ENCODE measurements around the gene UBQLNL.

UBQLNL gene

GRCh38 chr11:5556596-5557188, 40.2 kb upstream of the UBQLNL start:
- Histone ChIP-seq H3K4me3 (replicated peaks; ENCODE audit: insufficient read depth, low read length) (no peak overlapping the region), H3K27me3 (ENCODE audit: insufficient read depth, poor library complexity, severe bottlenecking) (no peaks in the 10 kb centered on the region), H3K27ac (replicated peaks) (no peak overlapping the region)
- DNase-seq (ENCODE audit: low read depth in 1 of 2, low spot score in 1 of 2), result no peak
- TF ChIP-seq REST (IDR thresholded peaks at IDR 0.05; ENCODE audit: insufficient replicate concordance, low read depth) (no peak), SPI1 (IDR thresholded peaks at IDR 0.05; ENCODE audit: borderline replicate concordance, low read depth) (no peak), POLR2AphosphoS5 (IDR thresholded peaks at IDR 0.05; ENCODE audit: low read depth) (no peak), GABPA (IDR thresholded peaks at IDR 0.05; ENCODE audit: low read depth) (no peak)
- TF ChIP-seq, protein P1, sequence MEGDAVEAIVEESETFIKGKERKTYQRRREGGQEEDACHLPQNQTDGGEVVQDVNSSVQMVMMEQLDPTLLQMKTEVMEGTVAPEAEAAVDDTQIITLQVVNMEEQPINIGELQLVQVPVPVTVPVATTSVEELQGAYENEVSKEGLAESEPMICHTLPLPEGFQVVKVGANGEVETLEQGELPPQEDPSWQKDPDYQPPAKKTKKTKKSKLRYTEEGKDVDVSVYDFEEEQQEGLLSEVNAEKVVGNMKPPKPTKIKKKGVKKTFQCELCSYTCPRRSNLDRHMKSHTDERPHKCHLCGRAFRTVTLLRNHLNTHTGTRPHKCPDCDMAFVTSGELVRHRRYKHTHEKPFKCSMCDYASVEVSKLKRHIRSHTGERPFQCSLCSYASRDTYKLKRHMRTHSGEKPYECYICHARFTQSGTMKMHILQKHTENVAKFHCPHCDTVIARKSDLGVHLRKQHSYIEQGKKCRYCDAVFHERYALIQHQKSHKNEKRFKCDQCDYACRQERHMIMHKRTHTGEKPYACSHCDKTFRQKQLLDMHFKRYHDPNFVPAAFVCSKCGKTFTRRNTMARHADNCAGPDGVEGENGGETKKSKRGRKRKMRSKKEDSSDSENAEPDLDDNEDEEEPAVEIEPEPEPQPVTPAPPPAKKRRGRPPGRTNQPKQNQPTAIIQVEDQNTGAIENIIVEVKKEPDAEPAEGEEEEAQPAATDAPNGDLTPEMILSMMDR (IDR thresholded peaks at IDR 0.05; ENCODE audit: insufficient read depth, low read length), result no peak

DNA sequence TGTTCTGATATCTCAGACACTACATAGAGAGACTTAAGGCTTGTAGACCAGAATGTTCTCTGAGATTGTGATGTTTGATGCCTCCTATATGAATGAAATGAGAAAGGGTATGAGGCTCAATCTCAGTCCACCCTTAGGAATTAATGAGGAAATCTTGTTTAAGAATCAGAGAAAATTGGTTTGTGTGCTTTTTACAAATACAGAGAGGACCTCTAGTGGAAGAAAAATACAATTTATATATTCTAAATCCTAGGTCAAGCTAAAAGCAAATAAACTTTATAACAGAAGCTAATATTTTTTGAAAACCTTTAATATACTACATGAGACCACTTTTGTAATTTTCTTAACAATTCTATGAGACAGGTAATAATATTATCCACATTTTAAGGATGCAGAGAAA, 36.8 kb upstream of the UBQLNL start:
- no peak for DNase-seq (ENCODE audit: low read depth in 1 of 2, low spot score in 1 of 2)
- no peaks in the 10 kb centered on the region for H3K27me3 ChIP-seq (ENCODE audit: insufficient read depth, poor library complexity, severe bottlenecking)

DNA sequence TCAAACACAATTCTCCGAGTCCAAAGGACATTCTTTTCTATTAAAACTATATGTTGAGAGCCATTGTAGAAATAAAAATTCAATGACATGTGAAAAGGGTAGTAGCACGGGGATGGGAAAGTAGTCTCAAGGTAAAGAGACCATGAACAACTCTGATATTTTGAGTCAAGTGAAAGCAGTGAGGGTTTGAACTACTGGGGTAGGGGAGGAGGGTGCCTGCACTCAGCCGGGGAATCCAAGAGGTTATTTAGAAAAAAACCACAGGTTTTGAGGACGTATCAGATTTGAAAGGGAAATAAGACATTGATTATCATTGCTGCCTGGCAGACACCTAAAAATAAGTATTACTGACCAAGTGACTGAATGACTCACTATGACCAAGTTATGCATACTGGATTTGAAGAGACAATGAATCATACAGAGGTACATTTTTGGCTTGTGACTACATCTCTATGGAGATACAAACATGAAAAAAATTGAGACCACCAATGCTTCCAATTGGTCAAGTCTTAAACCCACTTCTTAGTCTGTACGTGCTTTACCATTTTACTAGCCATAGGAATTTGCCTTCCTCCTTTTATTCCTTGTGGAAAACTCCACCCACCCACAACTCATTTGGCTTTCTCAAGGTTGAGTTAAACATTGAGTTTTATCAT, 34.1 kb upstream of the UBQLNL start:
- DNase-seq (ENCODE audit: low read depth in 1 of 2, low spot score in 1 of 2), result no peak
- Histone ChIP-seq H3K27me3 (ENCODE audit: insufficient read depth, poor library complexity, severe bottlenecking) (no peaks in the 10 kb centered on the region), H3K27ac (replicated peaks) (no peak overlapping the region), H3K4me3 (replicated peaks; ENCODE audit: insufficient read depth, low read length) (no peak overlapping the region)
- TF ChIP-seq SPI1 (IDR thresholded peaks at IDR 0.05; ENCODE audit: borderline replicate concordance, low read depth) (no peak), GABPA (IDR thresholded peaks at IDR 0.05; ENCODE audit: low read depth) (no peak), REST (IDR thresholded peaks at IDR 0.05; ENCODE audit: insufficient replicate concordance, low read depth) (no peak), POLR2AphosphoS5 (IDR thresholded peaks at IDR 0.05; ENCODE audit: low read depth) (no peak)
- TF ChIP-seq, protein P1 (IDR thresholded peaks at IDR 0.05; ENCODE audit: insufficient read depth, low read length), result no peak

More for the DNA sequence above, 36.8 kb upstream of the UBQLNL start:
- no peak for TF ChIP-seq REST (IDR thresholded peaks at IDR 0.05; ENCODE audit: insufficient replicate concordance, low read depth)
- TF ChIP-seq GABPA (IDR thresholded peaks at IDR 0.05; ENCODE audit: low read depth), result no peak
- H3K4me3 ChIP-seq (replicated peaks; ENCODE audit: insufficient read depth, low read length), result no peak overlapping the region
- H3K27ac ChIP-seq (replicated peaks), result no peak overlapping the region

Measured in HL-60 (cell line).